ENCODE measurements around the gene CZIB. TPM values are rescaled to one million over a fixed set of nuclear protein-coding genes. Genes with fewer than 3 reads are reported as not detected.
"Not testable (repeated sequence)": the region's sequence is repeated elsewhere in the genome, so short reads cannot be mapped to it uniquely, and the experiment has no call there.

Gene CZIB
- total RNA-seq, 2 experiments from 2014 or later = 44.3 to 45.5 TPM

- not testable (repeated sequence) for DNase-seq; ATAC-seq; H3K9me3 Mint-ChIP-seq (ENCODE audit: insufficient read depth); H3K27ac Mint-ChIP-seq; H3K4me1 Mint-ChIP-seq (ENCODE audit: low read depth); H3K4me3 Mint-ChIP-seq; H3K36me3 Mint-ChIP-seq (ENCODE audit: low read depth)
- POLR2A ChIA-PET = interaction anchor here (0.8 kb wide), 1 partner anchor 269 kb away, joined by 4 read pairs; no protein-coding TSS in a partner anchor
- CTCF ChIA-PET = interaction anchor here (0.6 to 4.2 kb wide), 10 partner anchors 9 to 344 kb away, joined by 3 to 34 read pairs (median 4); partner anchors contain the start of genes CPT2 and ECHDC2
- peaks cover 15% of the 10 kb centered on the region for H3K27me3 Mint-ChIP-seq (ENCODE audit: low read depth)
Observed at GRCh38 chr1:53185955-53186297, 34.5 kb downstream of the CZIB start.

GRCh38 chr1:53183095-53183990 is 37.1 kb downstream of the CZIB start:
- DNase-seq = no peak
- H3K9me3 Mint-ChIP-seq (ENCODE audit: insufficient read depth) = no peaks in the 10 kb centered on the region
- ATAC-seq = no peak
- H3K4me3 Mint-ChIP-seq = no peak overlapping the region
- CTCF ChIA-PET = interaction anchor here (1.0 to 4.2 kb wide), 14 partner anchors 9 to 341 kb away, joined by 3 to 34 read pairs (median 4); partner anchors contain the start of genes CPT2 and ZYG11A
- H3K27ac Mint-ChIP-seq = no peak overlapping the region
- H3K36me3 Mint-ChIP-seq (ENCODE audit: low read depth) = no peaks in the 10 kb centered on the region
- POLR2A ChIA-PET = no interaction called here
- no peaks in the 10 kb centered on the region for H3K4me1 Mint-ChIP-seq (ENCODE audit: low read depth)
- peaks cover 15% of the 10 kb centered on the region for H3K27me3 Mint-ChIP-seq (ENCODE audit: low read depth)

GRCh38 chr1:53182716-53183094 is 37.7 kb downstream of the CZIB start:
- Mint-ChIP-seq H3K36me3 (ENCODE audit: low read depth) (no peaks in the 10 kb centered on the region), H3K27me3 (ENCODE audit: low read depth) (peaks cover 14% of the 10 kb centered on the region), H3K4me1 (ENCODE audit: low read depth) (no peaks in the 10 kb centered on the region), H3K4me3 (no peak overlapping the region), H3K9me3 (ENCODE audit: insufficient read depth) (no peaks in the 10 kb centered on the region), H3K27ac (no peak overlapping the region)
- no peak for ATAC-seq
- ChIA-PET CTCF (interaction anchor here (0.7 to 2.6 kb wide), 17 partner anchors 9 to 480 kb away, joined by 3 to 20 read pairs (median 4); partner anchors contain the start of gene ZYG11A), POLR2A (no interaction called here)
- no peak for DNase-seq

GRCh38 chr1:53182111-53182593 is 38.3 kb downstream of the CZIB start:
- ChIA-PET CTCF (interaction anchor here (0.7 to 2.6 kb wide), 18 partner anchors 8 to 479 kb away, joined by 3 to 20 read pairs (median 4); partner anchors contain the start of gene ZYG11A), POLR2A (no interaction called here)
- Mint-ChIP-seq H3K27me3 (ENCODE audit: low read depth) (peaks cover 13% of the 10 kb centered on the region), H3K4me3 (no peak overlapping the region), H3K9me3 (ENCODE audit: insufficient read depth) (no peaks in the 10 kb centered on the region), H3K27ac (no peak overlapping the region), H3K36me3 (ENCODE audit: low read depth) (no peaks in the 10 kb centered on the region), H3K4me1 (ENCODE audit: low read depth) (no peaks in the 10 kb centered on the region)
- peak; percentile 87 for ATAC-seq
- DNase-seq = peak; percentile 89

- ChIA-PET POLR2A (no interaction called here), CTCF (interaction anchor here (0.7 to 2.6 kb wide), 9 partner anchors 9 to 278 kb away, joined by 3 to 20 read pairs (median 4); partner anchors contain the start of gene ECHDC2)
- Mint-ChIP-seq H3K36me3 (ENCODE audit: low read depth) (no peaks in the 10 kb centered on the region), H3K27me3 (ENCODE audit: low read depth) (peaks cover 14% of the 10 kb centered on the region), H3K9me3 (ENCODE audit: insufficient read depth) (no peaks in the 10 kb centered on the region), H3K4me3 (no peak overlapping the region), H3K4me1 (ENCODE audit: low read depth) (no peaks in the 10 kb centered on the region), H3K27ac (no peak overlapping the region)
- no peak for DNase-seq
- no peak for ATAC-seq
Observed at GRCh38 chr1:53180951-53181350, 39.5 kb downstream of the CZIB start.

GRCh38 chr1:53180226-53180625 is 40.2 kb downstream of the CZIB start:
- ATAC-seq (no peak), DNase-seq (no peak)
- Mint-ChIP-seq H3K9me3 (ENCODE audit: insufficient read depth) (no peaks in the 10 kb centered on the region), H3K36me3 (ENCODE audit: low read depth) (no peaks in the 10 kb centered on the region), H3K4me3 (no peak overlapping the region), H3K27ac (no peak overlapping the region), H3K27me3 (ENCODE audit: low read depth) (peaks cover 14% of the 10 kb centered on the region), H3K4me1 (ENCODE audit: low read depth) (no peaks in the 10 kb centered on the region)
- ChIA-PET POLR2A (no interaction called here), CTCF (interaction anchor here (1.0 to 2.6 kb wide), 6 partner anchors 8 to 275 kb away, joined by 3 to 20 read pairs (median 4); no protein-coding TSS in a partner anchor)

GRCh38 chr1:53176452-53177208 is 43.8 kb downstream of the CZIB start:
- H3K4me3 Mint-ChIP-seq = no peak overlapping the region
- H3K36me3 Mint-ChIP-seq (ENCODE audit: low read depth) = no peaks in the 10 kb centered on the region
- no peaks in the 10 kb centered on the region for H3K9me3 Mint-ChIP-seq (ENCODE audit: insufficient read depth)
- no peak for DNase-seq
- CTCF ChIA-PET = interaction anchor here (1.3 kb wide), 1 partner anchor 217 kb away, joined by 3 read pairs; no protein-coding TSS in a partner anchor
- ATAC-seq = no peak
- peaks cover 21% of the 10 kb centered on the region for H3K27me3 Mint-ChIP-seq (ENCODE audit: low read depth)
- no peak overlapping the region for H3K27ac Mint-ChIP-seq
- peaks cover 4% of the 10 kb centered on the region for H3K4me1 Mint-ChIP-seq (ENCODE audit: low read depth)
- POLR2A ChIA-PET = no interaction called here

GRCh38 chr1:53174971-53175913 is 45.2 kb downstream of the CZIB start:
- ATAC-seq (no peak), DNase-seq (no peak)
- POLR2A ChIA-PET = no interaction called here
- peaks cover 18% of the 10 kb centered on the region for H3K27me3 Mint-ChIP-seq (ENCODE audit: low read depth)
- H3K4me1 Mint-ChIP-seq (ENCODE audit: low read depth) = peaks cover 4% of the 10 kb centered on the region
- H3K36me3 Mint-ChIP-seq (ENCODE audit: low read depth) = no peaks in the 10 kb centered on the region
- H3K27ac Mint-ChIP-seq = no peak overlapping the region
- CTCF ChIA-PET = no interaction called here
- no peak overlapping the region for H3K4me3 Mint-ChIP-seq
- no peaks in the 10 kb centered on the region for H3K9me3 Mint-ChIP-seq (ENCODE audit: insufficient read depth)

GRCh38 chr1:53172426-53173128 is 47.9 kb downstream of the CZIB start:
- no peak for DNase-seq
- POLR2A ChIA-PET = no interaction called here

GRCh38 chr1:53166912-53167311 is 53.5 kb downstream of the CZIB start:
- no peaks in the 10 kb centered on the region for H3K9me3 Mint-ChIP-seq (ENCODE audit: insufficient read depth)
- POLR2A ChIA-PET = no interaction called here
- DNase-seq (no peak), ATAC-seq (no peak)
- no peaks in the 10 kb centered on the region for H3K36me3 Mint-ChIP-seq (ENCODE audit: low read depth)
- H3K4me1 Mint-ChIP-seq (ENCODE audit: low read depth) = no peaks in the 10 kb centered on the region
- no peak overlapping the region for H3K4me3 Mint-ChIP-seq
- H3K27me3 Mint-ChIP-seq (ENCODE audit: low read depth) = peaks cover 25% of the 10 kb centered on the region
- H3K27ac Mint-ChIP-seq = no peak overlapping the region
- CTCF ChIA-PET = no interaction called here

More at GRCh38 chr1:53172426-53173128, 47.9 kb downstream of the CZIB start:
- peaks cover 4% of the 10 kb centered on the region for H3K4me1 Mint-ChIP-seq (ENCODE audit: low read depth)
- H3K9me3 Mint-ChIP-seq (ENCODE audit: insufficient read depth) = no peaks in the 10 kb centered on the region
- no peak overlapping the region for H3K4me3 Mint-ChIP-seq
- H3K27me3 Mint-ChIP-seq (ENCODE audit: low read depth) = peaks cover 15% of the 10 kb centered on the region
- no peak for ATAC-seq
- CTCF ChIA-PET = interaction anchor here (1.3 kb wide), 1 partner anchor 8 kb away, joined by 4 read pairs; no protein-coding TSS in a partner anchor
- H3K36me3 Mint-ChIP-seq (ENCODE audit: low read depth) = no peaks in the 10 kb centered on the region
- no peak overlapping the region for H3K27ac Mint-ChIP-seq
